Epidermal melanocyte (primary cell): ENCODE data around the gene KLHL14.

Experiments used
- DNase-seq: peaks from one replicate; pipeline ENCODE4 v3.0.0; 2011; ENCODE audit warnings: low spot score; ENCODE audit not compliant: insufficient read length

Gene KLHL14

DNA sequence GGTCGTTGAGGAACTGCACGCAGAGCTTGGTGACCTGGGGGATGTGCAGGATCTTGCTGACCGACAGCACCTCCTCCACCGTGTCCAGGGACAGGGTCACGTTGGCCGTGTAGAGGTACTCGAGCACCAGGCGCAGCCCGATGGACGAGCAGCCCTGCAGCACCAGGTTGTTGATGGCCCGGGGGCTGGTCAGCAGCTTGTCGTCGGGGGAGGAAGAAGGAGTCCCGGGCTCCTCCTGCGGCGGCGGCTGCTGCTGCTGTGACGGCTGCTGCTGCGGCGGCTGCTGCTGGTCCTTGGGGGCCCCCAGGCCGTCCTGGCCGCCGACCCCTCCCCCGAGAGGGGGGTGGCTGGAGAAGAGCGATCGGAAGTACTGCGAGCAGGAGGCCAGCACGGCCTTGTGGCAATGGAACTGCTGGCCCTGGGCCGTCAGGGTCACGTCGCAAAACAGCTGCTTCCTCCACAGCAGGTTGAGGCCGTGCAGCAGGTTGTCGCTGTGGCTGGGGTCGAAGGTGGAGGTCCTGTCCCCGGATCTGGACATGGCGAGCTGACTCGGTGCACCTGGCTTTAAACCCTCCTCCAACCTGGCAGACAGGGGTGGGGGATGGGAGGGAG, 2.7 kb downstream of the KLHL14 start:
- DNase-seq: no peak

DNA sequence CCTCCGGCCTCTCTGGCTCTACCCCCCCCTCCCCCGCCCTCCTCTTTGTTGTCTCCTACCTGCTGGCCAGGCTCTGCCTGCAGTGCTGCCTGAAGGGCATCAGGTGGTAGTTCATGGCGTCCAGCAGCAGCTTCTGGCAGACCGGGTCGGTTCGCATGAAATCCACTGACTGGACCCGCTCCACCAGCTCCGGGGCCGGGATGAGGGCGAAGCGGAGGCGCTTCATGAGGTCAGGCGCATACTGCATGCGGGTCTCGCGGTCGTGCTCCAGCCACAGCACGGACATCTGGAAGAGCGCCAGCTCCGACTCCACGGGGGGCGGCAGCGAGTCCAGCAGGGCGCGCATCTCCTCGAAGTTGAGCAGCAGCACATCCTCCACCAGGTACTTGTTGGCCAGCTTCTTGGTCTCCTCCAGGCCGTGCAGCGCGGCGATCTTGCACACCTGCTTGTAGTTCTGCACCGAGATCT, 3.2 kb downstream of the KLHL14 start:
- DNase-seq: no peak

DNA sequence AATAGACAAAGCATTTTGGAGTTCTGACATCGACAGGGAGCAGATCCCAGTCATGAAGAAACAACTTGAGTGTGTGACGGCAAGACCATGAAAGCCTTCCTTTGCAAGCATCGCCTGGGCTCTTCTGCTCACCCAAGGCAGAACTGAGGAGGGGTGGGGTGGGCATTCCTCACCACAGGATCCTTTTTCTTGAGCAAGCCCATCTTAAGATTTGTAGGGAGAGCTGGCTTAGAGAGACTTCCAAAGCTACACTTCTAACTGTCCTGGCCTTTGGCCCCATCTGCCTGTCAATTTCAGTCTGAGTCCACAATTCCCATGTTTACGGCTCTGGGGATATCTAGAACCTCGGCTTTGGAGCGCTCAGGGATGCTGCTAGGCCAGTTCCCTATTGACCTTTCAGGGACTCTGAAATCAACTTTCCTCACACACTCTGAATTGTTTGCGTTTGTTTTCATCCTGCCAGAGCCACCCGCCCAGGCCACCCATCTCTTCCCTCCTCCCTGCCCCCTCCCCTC, 3.7 kb downstream of the KLHL14 start:
- no peak for DNase-seq

DNA sequence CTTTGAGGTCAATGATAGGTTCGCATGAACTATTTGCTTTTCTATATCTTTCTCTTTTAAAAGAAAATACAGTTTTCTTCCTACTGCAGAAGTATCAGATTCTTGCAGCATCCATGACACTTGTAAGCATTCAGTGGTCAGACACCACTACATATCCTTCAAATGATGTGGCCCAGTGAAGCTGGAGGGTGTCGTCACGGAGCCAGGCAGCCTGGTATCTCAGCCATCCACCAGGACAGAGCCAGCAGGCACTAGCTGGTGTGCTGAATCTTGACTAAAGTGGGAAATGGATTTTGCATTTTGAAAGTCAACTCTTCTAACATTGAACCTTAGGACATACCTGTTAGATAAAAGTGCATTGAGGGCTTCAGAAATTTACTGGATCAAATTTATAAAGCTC, 5.4 kb downstream of the KLHL14 start:
- DNase-seq: no peak

DNA sequence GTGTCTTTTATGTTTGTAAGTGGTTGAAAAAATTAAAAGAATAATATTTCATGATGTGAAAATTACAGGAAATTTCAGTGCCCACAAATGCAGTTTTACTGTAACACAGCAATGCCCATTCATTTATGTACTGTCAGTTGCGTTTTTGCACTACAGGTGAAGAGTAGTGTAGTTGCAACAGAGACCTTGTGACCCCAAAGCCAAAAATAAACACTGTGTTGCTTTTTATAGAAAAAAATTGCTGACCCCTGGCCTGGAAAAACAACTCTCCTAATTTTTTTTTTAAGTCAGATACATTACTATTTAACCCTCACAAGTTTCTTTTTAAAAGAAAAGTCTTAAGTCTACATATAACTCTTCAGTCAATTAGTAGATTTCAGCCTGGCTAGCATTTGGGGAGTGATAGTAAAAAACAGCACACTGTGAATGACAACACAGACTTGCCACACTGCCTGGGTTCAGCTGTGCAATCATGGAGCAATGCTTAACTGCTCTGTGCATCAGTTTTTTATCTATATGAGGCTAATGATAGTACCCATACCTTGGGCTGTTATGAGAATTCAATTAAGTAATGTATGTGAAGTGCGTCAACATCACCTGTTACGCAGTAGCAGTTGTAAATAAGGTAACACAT, 8.1 kb downstream of the KLHL14 start:
- DNase-seq: no peak

DNA sequence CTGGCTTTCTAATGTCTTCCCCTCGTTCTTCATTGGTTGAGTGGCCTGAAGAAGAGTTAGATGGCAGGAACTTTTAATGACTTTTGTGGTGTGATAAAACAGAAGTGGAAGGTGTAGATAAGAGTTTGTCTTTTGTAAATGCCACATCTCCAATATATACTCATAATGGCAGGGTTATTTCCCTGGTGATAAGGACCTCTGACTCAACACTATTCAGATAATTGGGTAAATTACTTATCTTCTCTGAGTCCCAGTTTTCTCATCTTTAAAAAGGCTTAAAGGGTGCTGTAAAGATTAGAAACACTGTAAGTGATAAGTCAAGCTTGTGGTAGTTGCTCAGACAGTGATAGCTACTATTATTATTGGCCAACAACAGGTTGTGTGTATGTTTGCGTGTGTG, 9.5 kb downstream of the KLHL14 start:
- no peak for DNase-seq

DNA sequence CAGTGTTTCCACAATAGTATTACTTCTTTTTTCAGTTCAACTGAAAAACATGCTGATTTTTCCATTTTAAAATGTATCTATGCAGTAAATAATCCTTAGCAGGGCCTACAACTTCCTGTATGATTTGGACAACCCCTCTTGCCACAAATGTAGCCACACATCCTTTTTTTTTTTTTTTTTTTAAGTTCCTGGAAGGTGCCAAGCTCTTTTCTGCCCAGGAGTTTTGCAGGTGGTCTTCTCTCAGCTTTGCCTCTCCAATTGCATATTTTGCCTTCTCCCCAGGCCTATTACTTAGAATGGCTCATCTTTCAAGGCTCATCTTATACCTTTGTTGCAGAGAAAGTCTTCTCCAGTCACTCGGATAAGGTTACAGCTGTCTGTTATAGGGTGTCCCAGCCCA, 11.6 kb downstream of the KLHL14 start:
- DNase-seq: no peak

DNA sequence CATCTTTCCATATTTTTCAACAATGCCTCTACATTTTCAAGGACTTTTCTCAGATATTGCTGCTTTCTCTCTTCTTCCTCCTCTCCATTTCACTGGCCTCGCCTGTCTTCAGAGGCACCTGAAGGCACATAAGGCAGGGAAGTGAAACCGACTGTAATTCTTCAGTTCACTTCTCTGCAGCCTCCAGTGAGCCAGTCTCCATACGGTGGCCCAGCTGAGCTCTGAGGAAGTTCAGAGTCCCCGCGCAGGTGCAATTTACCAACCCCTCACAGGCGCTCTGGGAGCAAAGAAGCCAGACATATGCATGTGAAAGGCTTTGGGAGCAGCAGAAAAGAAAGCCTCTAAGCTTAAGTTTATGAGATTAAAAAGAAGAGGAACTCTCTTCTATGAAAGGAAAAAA, 12.4 kb downstream of the KLHL14 start:
- DNase-seq: no peak

DNA sequence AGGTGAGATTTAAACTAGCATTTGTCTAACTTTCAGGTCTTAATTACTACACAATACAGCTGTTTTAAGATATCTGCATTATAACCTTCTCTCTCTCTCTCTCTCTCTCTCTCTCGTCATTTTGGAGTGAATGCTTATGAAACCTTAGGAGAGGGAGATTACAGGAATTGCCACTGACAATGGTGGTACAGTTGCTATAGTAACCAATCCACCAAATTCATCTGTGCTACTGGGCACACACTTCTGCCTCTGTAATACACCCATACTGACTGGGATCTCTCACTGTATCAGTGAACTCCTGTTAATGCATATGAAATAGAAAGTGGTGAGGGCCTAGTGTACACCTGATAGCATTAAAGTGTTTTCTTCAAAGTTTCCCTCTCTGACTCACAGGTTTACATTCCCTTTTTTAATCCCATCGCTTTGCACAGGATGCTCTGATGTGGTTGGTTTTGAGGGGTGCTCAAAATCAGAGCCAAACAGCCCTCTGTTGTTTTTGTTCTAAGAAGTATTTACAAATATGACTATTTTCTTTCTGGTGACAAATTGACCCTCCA, 13.1 kb downstream of the KLHL14 start:
- no peak for DNase-seq

DNA sequence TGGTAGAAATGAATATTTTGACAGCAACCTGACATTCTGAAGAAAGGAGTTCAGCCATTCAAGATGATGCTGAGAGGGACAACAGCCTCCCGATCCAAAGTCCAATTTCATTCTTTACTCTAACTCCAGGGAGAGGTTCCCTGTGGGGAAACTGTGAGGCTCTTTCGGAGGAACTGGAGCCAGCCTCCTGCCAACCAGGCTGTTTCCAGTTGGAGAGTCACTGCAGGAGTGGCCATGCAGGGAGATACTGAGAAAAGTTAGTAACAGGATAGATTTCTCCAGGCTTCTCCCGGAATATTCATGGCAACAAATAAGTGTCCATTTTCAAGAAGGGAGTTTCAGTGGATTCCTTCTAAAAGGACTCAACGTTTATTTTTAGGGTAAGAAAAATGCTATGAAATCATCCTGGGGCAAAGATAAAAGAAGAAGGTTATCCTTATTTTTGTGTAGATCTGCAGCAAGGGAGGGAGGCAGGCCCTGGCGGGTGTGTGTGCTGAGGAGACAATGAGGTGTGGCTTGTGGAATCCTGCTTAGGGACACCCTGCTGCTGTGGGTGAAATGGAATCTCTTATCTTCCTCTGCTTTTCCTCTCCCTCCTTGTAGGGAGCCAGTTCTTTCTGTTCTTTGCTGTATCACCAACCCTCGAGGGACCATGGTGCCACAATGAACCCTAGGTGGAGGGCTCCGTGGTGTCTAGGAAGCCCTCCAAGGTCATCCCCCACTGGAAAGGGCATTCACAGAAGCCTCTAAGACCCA, 18.1 kb downstream of the KLHL14 start:
- no peak for DNase-seq

DNA sequence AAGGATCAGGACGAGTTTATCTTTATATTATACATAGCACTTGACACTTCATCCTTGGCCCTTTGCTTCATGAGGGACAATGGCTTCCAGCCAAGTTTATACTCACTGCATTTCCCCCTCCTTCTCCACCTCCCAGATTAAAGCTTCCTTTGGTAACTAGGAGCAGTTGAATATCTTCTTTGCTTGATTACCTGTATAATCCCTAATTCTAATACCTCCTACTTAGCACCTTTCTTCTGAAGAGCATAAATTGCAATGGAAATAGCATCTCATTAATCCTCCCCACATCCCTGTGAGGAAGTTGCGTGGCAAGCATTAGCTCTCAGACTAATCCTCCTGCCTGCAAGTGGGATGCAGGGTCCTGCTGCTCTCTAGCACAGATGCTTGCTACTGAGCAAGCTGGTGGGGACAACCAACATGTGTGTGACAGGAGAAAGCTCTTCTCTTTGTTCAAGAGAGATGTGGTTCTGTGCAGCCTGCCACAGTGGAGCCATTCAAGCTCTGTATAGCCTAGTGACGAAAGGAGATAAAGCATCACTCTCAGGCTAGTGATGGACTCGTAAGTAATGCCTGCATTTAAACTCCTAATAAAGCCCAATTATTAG, 19.1 kb downstream of the KLHL14 start:
- DNase-seq: no peak

DNA sequence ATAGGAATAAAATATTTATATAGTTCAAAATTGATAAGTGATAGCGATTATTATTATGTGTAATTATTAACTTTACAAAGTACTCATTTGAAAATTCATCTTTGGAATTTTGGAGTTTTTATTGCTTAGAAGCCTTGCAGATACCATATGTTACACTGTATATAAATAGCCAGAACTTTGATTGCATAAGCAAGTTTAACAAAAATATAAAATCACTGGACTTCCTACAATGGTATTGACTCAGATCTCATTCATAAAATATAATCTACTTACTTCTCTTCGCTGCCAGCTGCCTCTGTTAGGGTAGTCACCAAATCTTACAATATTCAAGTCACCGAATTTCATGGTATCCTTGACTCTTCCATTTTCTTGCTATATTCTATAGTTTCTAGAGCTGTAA, 22.5 kb downstream of the KLHL14 start:
- no peak for DNase-seq

DNA sequence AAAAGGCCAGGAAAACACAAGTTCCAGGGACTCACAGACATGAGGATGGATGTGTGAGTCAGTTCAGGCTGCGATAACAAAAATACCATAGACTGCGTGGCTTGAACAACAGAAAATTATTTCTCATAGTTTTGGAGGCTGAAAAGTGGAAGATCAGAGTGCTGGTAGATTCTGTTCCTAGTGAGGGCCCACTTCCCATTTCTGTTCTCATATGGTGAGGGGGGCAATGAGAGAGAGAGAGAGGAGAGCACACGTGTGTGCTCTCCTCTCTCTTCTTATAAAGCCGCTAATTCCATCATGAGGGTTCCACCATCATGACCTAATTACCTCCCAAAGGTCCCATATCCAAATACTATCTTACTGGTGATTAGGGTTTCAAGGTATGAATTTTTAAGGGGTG, 23.0 kb downstream of the KLHL14 start:
- DNase-seq: no peak

DNA sequence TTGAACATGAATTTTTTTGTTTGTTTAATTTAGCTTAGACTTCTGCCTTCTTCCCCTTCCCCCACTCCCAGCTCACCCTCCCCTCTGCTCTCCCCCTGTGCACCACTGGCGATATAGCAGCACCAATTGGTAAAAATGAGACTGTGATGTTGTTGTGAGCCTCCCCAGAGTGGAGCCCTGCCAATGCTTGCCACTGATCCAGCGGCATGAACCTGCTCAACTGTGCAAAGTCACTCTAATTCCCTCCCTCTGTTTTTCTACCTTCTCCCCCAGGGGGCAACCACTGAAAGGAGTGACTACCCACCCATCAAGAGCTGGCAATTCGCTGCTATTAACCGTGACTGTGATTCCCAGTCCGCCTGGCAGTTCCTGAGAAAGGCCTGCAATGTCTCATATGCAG, 30.2 kb downstream of the KLHL14 start:
- DNase-seq: no peak

DNA sequence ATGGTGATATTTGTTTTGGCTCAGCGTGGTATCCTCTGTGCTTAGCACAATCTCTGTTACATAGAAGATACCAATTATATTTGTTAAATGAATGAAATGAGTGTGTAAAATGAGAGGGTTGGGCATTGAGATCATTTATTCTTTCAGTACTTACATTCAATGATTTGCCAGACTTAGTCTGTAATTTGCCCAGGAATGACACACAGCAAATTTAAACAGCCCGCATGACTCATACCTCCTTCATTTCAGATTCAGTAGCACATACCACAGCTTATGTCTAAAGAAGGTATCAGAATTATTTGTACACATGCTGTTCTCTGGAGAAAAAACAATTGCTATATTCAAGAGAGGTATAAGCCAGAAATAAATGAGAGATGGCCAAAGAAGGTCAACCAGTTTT, 37.0 kb downstream of the KLHL14 start:
- DNase-seq: no peak

DNA sequence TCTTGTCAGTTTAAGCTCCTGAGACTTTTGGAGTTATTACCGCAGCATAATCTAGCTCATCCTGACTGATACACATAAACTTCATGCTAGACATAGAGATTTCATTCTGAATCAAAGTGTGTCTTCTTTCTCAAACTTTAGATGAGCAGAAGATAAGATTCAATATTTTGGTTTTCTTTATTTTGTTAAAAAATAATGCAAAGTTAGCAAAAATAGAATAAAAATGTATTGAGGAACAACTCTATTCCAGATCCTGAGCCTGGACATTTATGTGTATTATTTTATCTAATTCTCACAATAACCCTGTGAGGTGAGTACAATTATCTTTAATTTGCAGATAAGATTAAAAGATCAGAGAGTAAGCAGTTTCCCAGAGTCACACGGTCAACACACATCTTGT, 38.4 kb downstream of the KLHL14 start:
- no peak for DNase-seq

DNA sequence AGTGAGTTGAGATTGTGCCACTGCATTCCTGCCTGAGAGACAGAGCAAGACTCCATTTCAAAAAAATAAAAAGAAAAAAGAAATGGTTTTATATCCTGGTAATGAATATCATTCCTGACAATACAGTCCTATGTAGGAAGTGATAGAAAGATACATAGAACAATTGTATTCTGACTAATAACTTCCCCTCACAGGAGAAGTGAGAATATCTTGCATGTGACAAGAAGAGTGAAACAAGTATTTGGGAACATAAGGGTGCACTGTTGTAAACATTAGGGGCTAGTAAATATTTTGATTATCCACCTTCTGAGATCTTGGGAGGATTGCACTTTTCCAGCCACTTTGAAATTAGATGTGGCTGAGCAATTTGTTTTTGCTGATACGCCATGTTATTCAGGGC, 40.7 kb downstream of the KLHL14 start:
- no peak for DNase-seq

DNA sequence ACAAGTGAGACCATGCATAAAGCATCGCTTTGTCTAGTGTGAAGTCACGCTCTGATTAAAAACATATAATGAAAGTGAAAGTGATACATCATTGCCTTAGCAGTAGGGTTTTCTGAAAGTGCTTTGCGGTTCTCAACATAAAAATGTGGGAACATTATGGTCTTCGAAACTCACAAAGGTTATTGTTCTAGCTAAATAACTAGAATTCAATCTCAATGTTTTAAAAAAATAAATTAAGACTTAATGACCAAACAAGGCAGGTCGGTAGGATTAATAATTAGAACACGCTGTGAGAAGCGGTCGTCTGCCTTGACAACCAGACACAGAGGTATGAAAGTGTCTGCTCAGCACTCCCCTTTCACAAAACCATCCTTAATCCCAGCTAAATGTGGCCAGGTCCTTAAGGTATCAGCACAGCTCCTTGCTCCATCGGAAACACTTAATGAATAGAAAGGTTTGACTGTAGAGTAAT, 42.2 kb downstream of the KLHL14 start:
- peak; percentile 29 for DNase-seq

DNA sequence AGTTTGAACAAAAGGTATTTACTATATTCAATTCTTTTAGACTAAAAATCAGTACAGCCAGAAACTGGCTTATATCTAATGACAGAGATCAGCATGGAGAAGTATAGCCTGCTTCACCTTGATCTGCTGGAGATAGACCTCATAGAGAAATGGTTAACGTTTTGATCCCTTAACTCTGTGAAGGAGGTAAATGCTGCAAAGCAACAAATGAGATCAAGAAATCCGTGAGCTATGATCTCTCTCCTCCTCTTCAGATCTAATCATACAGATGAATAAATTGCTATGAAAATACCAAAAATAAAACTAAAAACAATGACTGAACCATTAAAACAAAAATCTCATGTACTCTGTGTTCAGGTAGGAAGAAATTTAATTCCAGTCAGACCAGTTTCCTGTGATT, 42.8 kb downstream of the KLHL14 start:
- DNase-seq: no peak

DNA sequence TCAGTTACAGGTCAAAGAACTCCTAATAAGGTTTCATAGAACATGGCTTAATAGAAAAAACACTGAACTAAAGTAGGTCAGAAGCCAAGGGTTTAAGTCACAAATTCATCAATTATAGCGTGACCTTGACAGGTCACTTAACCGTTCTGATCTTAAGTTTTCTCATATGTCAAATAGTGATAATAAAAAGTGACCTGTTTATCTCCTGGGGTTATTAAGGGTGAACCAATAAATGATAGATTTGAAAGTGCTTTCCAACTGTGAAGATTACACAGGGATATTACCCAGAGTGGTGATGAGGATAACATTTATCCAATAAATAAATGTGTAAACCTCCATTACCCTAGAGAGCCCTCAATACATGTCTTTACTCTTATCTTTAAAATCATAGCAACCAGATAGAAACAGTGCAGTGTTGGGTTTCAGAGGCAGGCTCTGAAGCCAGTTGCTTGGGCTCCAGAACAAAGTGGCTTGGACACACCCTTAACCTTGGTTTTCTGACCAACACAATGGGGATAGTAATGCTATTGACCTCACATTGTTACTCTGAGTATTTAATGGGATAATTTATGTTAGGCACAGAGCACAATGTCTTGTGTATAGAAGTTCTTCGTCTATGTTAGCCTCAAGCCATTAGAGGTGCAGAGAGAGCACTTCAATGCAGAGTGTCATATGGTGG, 48.6 kb downstream of the KLHL14 start:
- no peak for DNase-seq

DNA sequence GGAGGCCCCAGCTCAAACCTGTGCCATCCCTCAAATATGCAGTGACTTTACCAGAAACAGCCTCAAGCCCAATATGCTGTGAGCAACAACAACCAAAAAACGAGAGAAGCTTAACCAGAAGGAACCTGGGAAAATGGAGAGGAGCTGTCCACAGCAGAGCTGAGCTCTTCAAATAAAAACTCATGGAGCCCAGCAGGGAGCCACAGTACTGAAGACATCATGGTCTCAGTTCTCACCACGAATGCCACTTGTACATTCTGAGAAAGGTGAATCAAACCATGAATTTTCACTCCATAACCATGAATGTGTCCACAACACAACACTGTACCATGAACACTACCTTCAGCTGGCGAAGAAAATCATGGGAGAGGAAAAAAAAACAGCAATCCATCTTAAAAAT, 50.5 kb downstream of the KLHL14 start:
- no peak for DNase-seq
